Measurements from ENCODE around the gene ACTR10. TPM values are rescaled to one million over a fixed set of nuclear protein-coding genes. Genes with fewer than 3 reads are reported as not detected.
A peak's percentile ranks its signal among the peaks of the same experiment; 100 is the strongest.

ACTR10 gene
- total RNA-seq, 1 donor from 2014 or later, result 58.1 TPM

GRCh38 chr14:58276208-58276607 is 76.3 kb downstream of the ACTR10 start:
- ATAC-seq (no peak), DNase-seq (no peak)
- Histone ChIP-seq H3K4me1 (peaks cover 56% of the 10 kb centered on the region), H3K36me3 (peaks cover 69% of the 10 kb centered on the region), H3K9me3 (no peaks in the 10 kb centered on the region), H3K4me3 (no peak overlapping the region), H3K27ac (no peak overlapping the region), H3K27me3 (ENCODE audit: low read depth) (no peaks in the 10 kb centered on the region)
- no peak for TF ChIP-seq CTCF (IDR thresholded peaks at IDR 0.05)
- intact Hi-C loops (cut with DNase I), result no loop called here

- H3K36me3 ChIP-seq, result peaks cover 58% of the 10 kb centered on the region
- ATAC-seq (no peak), DNase-seq (no peak)
- intact Hi-C loops (cut with DNase I), result no loop called here
- peaks cover 56% of the 10 kb centered on the region for H3K4me1 ChIP-seq
- no peak overlapping the region for H3K27ac ChIP-seq
- H3K27me3 ChIP-seq (ENCODE audit: low read depth), result no peaks in the 10 kb centered on the region
- no peak overlapping the region for H3K4me3 ChIP-seq
- H3K9me3 ChIP-seq, result no peaks in the 10 kb centered on the region
- no peak for TF ChIP-seq CTCF (IDR thresholded peaks at IDR 0.05)
Measured at GRCh38 chr14:58278177-58278576, 78.2 kb downstream of the ACTR10 start.

- H3K36me3 ChIP-seq, result peaks cover 74% of the 10 kb centered on the region
- no peak overlapping the region for H3K4me3 ChIP-seq
- H3K9me3 ChIP-seq, result no peaks in the 10 kb centered on the region
- H3K4me1 ChIP-seq, result peaks cover 48% of the 10 kb centered on the region
- intact Hi-C loops (cut with DNase I), result no loop called here
- TF ChIP-seq CTCF (IDR thresholded peaks at IDR 0.05), result no peak
- ATAC-seq (peak; percentile 92 to 93), DNase-seq (no peak)
- H3K27ac ChIP-seq, result peak overlapping the region; percentile 64
- H3K27me3 ChIP-seq (ENCODE audit: low read depth), result no peaks in the 10 kb centered on the region
Measured at GRCh38 chr14:58280954-58281787, 81.2 kb downstream of the ACTR10 start.

GRCh38 chr14:58281969-58282368 is 82.0 kb downstream of the ACTR10 start:
- no peaks in the 10 kb centered on the region for H3K27me3 ChIP-seq (ENCODE audit: low read depth)
- H3K36me3 ChIP-seq, result peaks cover 78% of the 10 kb centered on the region
- no peak overlapping the region for H3K4me3 ChIP-seq
- H3K27ac ChIP-seq, result peak overlapping the region; percentile 64
- peaks cover 50% of the 10 kb centered on the region for H3K4me1 ChIP-seq
- no peak for DNase-seq
- no peaks in the 10 kb centered on the region for H3K9me3 ChIP-seq
- peak in 1 of 2 donors; percentile 51 for ATAC-seq
- TF ChIP-seq CTCF (IDR thresholded peaks at IDR 0.05), result no peak
- intact Hi-C loops (cut with DNase I), result no loop called here

GRCh38 chr14:58282925-58283593 is 83.1 kb downstream of the ACTR10 start:
- Histone ChIP-seq H3K27me3 (ENCODE audit: low read depth) (no peaks in the 10 kb centered on the region), H3K4me1 (peaks cover 58% of the 10 kb centered on the region), H3K9me3 (no peaks in the 10 kb centered on the region), H3K36me3 (peaks cover 78% of the 10 kb centered on the region), H3K4me3 (no peak overlapping the region), H3K27ac (peak overlapping the region; percentile 64)
- ATAC-seq (no peak), DNase-seq (no peak)
- intact Hi-C loops (cut with DNase I), result no loop called here
- TF ChIP-seq CTCF (IDR thresholded peaks at IDR 0.05), result no peak

All from lower lobe of right lung (tissue), 2 donors.